Omental fat pad (tissue), 4 donors: ENCODE measurements around the gene NME7. TPM values are rescaled to one million over a fixed set of nuclear protein-coding genes. Genes with fewer than 3 reads are reported as not detected.

Experiments
- ATAC-seq: fragments of 150-250 bp; one replicate; pipeline ENCODE4 v1.9.1; 2016; ENCODE audit warnings: mild to moderate bottlenecking, moderate library complexity; ENCODE audit not compliant: low FRiP score
- DNase-seq: peaks from one replicate; pipeline ENCODE4 v3.0.0-alpha.2; 2019; ENCODE audit warnings: low spot score
- CTCF ChIP-seq, 3 donors: fragments of 450-650 bp; IDR thresholded peaks; one replicate each; pipeline ENCODE4 v1.5.1; 2016 to 2017; ENCODE audit warnings: antibody characterized with exemption in 3 of 3, mild to moderate bottlenecking in 3 of 3, moderate library complexity in 2 of 3
- total RNA-seq, 4 donors: library from RNA; depleted of rRNA; stranded (reverse); fragments of >200 nt; gene quantifications; one replicate each; pipeline ENCODE4 v1.1.0, GENCODE V29; 2016

NME7 gene
- total RNA-seq, 4 donors from 2014 or later: 9.0 to 16.8 (median 9.3) TPM

GRCh38 chr1:169161496-169162194, 206.0 kb downstream of the NME7 start:
- no peak for ATAC-seq
- no peak for DNase-seq
- TF ChIP-seq CTCF (IDR thresholded peaks at IDR 0.05): no peak

GRCh38 chr1:169160845-169161495, 206.6 kb downstream of the NME7 start:
- DNase-seq: no peak
- TF ChIP-seq CTCF (IDR thresholded peaks at IDR 0.05): no peak
- peak; percentile 73 for ATAC-seq

- DNase-seq (no peak), ATAC-seq (no peak)
- TF ChIP-seq CTCF (IDR thresholded peaks at IDR 0.05): no peak
These were observed 211.0 kb downstream of the NME7 start for GRCh38 chr1:169156580-169156979.

GRCh38 chr1:169155675-169156074, 211.9 kb downstream of the NME7 start:
- ATAC-seq: no peak
- TF ChIP-seq CTCF (IDR thresholded peaks at IDR 0.05): no peak

GRCh38 chr1:169151338-169151837, 216.2 kb downstream of the NME7 start:
- ATAC-seq: peak; percentile 14
- DNase-seq: no peak
- TF ChIP-seq CTCF (IDR thresholded peaks at IDR 0.05): no peak

More at GRCh38 chr1:169155675-169156074, 211.9 kb downstream of the NME7 start:
- no peak for DNase-seq

- DNase-seq: no peak
- no peak for ATAC-seq
- no peak for TF ChIP-seq CTCF (IDR thresholded peaks at IDR 0.05)
These were observed 216.8 kb downstream of the NME7 start for GRCh38 chr1:169150641-169151337.
